Breast epithelium (tissue), 3 donors: ENCODE measurements around the gene SLC39A7.

Experiments
- POLR2A ChIP-seq: fragments of 450-650 bp; IDR thresholded peaks from one replicate; pipeline ENCODE4 v1.6.1; 2016; ENCODE audit warnings: antibody characterized with exemption, mild to moderate bottlenecking, moderate library complexity
- POLR2AphosphoS5 ChIP-seq, 3 donors: sonication (generic); formaldehyde crosslinking; IDR thresholded peaks; one replicate each; pipeline ENCODE4 v1.6.1; 2017; ENCODE audit warnings: antibody characterized with exemption in 3 of 3
- TF ChIP-seq, protein P1 (sequence below), 3 donors: fragments of 450-650 bp; IDR thresholded peaks; one replicate each; pipeline ENCODE4 v1.5.1; 2016 to 2017; ENCODE audit warnings: antibody characterized with exemption in 3 of 3, mild to moderate bottlenecking in 3 of 3, moderate library complexity in 3 of 3

DNA sequence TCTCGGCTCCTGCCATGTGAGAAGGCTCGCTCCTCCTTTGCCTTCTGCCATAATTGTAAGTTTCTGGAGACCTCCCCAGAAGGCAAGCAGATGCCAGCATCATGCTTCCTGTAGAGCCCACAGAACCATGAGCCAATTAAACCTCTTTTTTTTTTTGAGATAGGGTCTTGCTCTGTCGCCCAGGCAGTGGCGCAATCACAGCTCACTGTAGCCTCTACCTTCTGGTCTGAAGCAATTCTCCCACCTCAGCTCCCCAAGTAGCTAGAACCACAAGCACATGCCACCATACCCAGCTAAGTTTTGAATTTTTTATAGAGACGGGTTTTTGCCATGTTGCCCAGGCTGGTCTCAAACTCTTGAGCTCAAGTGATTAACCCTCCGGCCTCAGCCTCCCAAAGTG lies 36.2 kb downstream of the SLC39A7 start:
- TF ChIP-seq, protein P1, sequence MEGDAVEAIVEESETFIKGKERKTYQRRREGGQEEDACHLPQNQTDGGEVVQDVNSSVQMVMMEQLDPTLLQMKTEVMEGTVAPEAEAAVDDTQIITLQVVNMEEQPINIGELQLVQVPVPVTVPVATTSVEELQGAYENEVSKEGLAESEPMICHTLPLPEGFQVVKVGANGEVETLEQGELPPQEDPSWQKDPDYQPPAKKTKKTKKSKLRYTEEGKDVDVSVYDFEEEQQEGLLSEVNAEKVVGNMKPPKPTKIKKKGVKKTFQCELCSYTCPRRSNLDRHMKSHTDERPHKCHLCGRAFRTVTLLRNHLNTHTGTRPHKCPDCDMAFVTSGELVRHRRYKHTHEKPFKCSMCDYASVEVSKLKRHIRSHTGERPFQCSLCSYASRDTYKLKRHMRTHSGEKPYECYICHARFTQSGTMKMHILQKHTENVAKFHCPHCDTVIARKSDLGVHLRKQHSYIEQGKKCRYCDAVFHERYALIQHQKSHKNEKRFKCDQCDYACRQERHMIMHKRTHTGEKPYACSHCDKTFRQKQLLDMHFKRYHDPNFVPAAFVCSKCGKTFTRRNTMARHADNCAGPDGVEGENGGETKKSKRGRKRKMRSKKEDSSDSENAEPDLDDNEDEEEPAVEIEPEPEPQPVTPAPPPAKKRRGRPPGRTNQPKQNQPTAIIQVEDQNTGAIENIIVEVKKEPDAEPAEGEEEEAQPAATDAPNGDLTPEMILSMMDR (IDR thresholded peaks at IDR 0.05): no peak
- TF ChIP-seq POLR2A (no peak), POLR2AphosphoS5 (IDR thresholded peaks at IDR 0.05) (no peak)
